Smooth muscle cell (in vitro differentiated cells): ENCODE measurements around the gene PRKN. TPM values are rescaled to one million over a fixed set of nuclear protein-coding genes. Genes with fewer than 3 reads are reported as not detected.

Experiments
- DNase-seq: peaks from one replicate; lab custom pipeline; 2025; ENCODE audit not compliant: unreplicated experiment; lab: John Stamatoyannopoulos, UW
- H2AFZ ChIP-seq: fragments of 200-600 bp; sonication (generic); 2 replicates; pipeline ENCODE4 v1.6.0; 2016; ENCODE audit warnings: antibody characterized with exemption, low read depth, mild to moderate bottlenecking
- H3F3A ChIP-seq: fragments of 200-600 bp; sonication (generic); 2 replicates; pipeline ENCODE4 v1.6.0; 2017; ENCODE audit warnings: antibody characterized with exemption, low read depth
- H3K27ac ChIP-seq: fragments of 200-600 bp; sonication (generic); 2 replicates; pipeline ENCODE4 v1.5.1; 2016; ENCODE audit warnings: low read depth, mild to moderate bottlenecking
- H3K27me3 ChIP-seq: fragments of 200-600 bp; sonication (generic); 2 replicates; pipeline ENCODE4 v1.6.1; 2016; ENCODE audit warnings: low read depth, mild to moderate bottlenecking
- H3K36me3 ChIP-seq: fragments of 200-600 bp; sonication (generic); 2 replicates; pipeline ENCODE4 v1.5.1; 2016; ENCODE audit warnings: low read depth
- H3K4me1 ChIP-seq: fragments of 200-600 bp; sonication (generic); 2 replicates; pipeline ENCODE4 v1.5.1; 2016; ENCODE audit warnings: low read depth
- H3K4me2 ChIP-seq: fragments of 200-600 bp; sonication (generic); 2 replicates; pipeline ENCODE4 v1.6.0; 2016; ENCODE audit warnings: mild to moderate bottlenecking
- H3K4me3 ChIP-seq: fragments of 200-600 bp; sonication (generic); 2 replicates; pipeline ENCODE4 v1.5.1; 2016; ENCODE audit warnings: mild to moderate bottlenecking
- H3K79me2 ChIP-seq: fragments of 200-600 bp; sonication (generic); 2 replicates; pipeline ENCODE4 v1.6.0; 2016; ENCODE audit warnings: low read depth, mild to moderate bottlenecking
- H3K9ac ChIP-seq: fragments of 200-600 bp; sonication (generic); 2 replicates; pipeline ENCODE4 v1.6.0; 2016; ENCODE audit warnings: low read depth
- H3K9me3 ChIP-seq: fragments of 200-600 bp; sonication (generic); replicated peaks from 2 replicates; pipeline ENCODE4 v1.5.1; 2016; ENCODE audit warnings: low read depth
- H4K20me1 ChIP-seq: fragments of 200-600 bp; sonication (generic); 2 replicates; pipeline ENCODE4 v1.6.0; 2016; ENCODE audit warnings: low read depth
- CTCF ChIP-seq: fragments of 200-600 bp; sonication (generic); IDR thresholded peaks from 2 replicates; pipeline ENCODE4 v1.5.1; 2017; ENCODE audit warnings: borderline replicate concordance, mild to moderate bottlenecking, antibody characterized with exemption; ENCODE audit not compliant: insufficient read depth, poor library complexity, severe bottlenecking
- WGBS: methylation state at CpG from one replicate; pipeline ENCODE4 v1.1.7; 2016; ENCODE audit warnings: low lambda C conversion rate; 5-methylcytosine and 5-hydroxymethylcytosine counted together
- polyA plus RNA-seq: library from polyadenylated mRNA; unstranded; fragments of >200 nt; fragmentation: Nextera tagmentation; extraction: Ambion mirVana; gene quantifications from 2 replicates; pipeline ENCODE4 v1.2.1, GENCODE V29; 2016
- total RNA-seq: library from RNA; depleted of rRNA; stranded (reverse); fragments of >200 nt; gene quantifications from 2 replicates; pipeline ENCODE4 v1.2.3, GENCODE V29; 2014

The PRKN gene
- total and polyA plus RNA-seq, 2 experiments from 2014 or later, result 0.81 to 5.1 TPM

GRCh38 chr6:161415302-161415855, 1312.2 kb downstream of the PRKN start:
- H3K79me2 ChIP-seq, result no peaks in the 10 kb centered on the region
- H3K4me1 ChIP-seq, result peaks cover 10% of the 10 kb centered on the region
- no peak overlapping the region for H3K27ac ChIP-seq
- no peaks in the 10 kb centered on the region for H3K27me3 ChIP-seq
- peak overlapping the region; percentile 63 for H3K4me2 ChIP-seq
- WGBS, result 30% methylated on average over 10 of the region's 17 CpGs
- no peaks in the 10 kb centered on the region for H3K36me3 ChIP-seq
- no peak for TF ChIP-seq CTCF
- no peaks in the 10 kb centered on the region for H3K9me3 ChIP-seq
- H2AFZ ChIP-seq, result no peak overlapping the region
- no peak overlapping the region for H3K4me3 ChIP-seq
- H3F3A ChIP-seq, result no peaks in the 10 kb centered on the region
- H3K9ac ChIP-seq, result no peak overlapping the region
- H4K20me1 ChIP-seq, result no peaks in the 10 kb centered on the region
- DNase-seq, result no peak

DNA sequence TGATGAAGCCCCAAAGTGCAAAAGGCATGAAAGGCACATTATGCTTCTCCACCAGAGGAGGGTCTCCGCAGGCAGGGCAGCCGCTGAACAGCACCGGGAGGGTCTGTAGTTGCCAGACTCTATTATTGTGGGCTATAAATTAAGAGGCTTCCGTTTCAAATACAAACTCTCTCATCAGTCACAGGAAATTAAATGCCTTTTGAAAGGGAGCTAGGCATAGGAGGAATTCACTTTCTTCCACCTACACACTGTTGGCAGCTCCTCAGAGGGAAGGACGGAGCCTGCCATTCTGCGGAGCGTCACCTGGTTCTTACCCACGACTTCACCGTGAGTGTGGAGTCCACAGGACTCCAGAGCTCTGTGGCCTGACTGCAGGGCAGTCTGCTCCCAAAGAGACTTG, 1312.9 kb downstream of the PRKN start:
- DNase-seq, result no peak
- Histone ChIP-seq H2AFZ (no peak overlapping the region), H3K9me3 (no peaks in the 10 kb centered on the region), H3K4me1 (peaks cover 10% of the 10 kb centered on the region), H3K27ac (no peak overlapping the region), H3F3A (no peaks in the 10 kb centered on the region), H3K4me3 (no peak overlapping the region), H3K36me3 (no peaks in the 10 kb centered on the region), H3K79me2 (no peaks in the 10 kb centered on the region), H3K4me2 (no peak overlapping the region), H3K9ac (no peak overlapping the region), H3K27me3 (no peaks in the 10 kb centered on the region), H4K20me1 (no peaks in the 10 kb centered on the region)
- 73% methylated on average over 9 of the region's 9 CpGs for WGBS
- TF ChIP-seq CTCF, result no peak

DNA sequence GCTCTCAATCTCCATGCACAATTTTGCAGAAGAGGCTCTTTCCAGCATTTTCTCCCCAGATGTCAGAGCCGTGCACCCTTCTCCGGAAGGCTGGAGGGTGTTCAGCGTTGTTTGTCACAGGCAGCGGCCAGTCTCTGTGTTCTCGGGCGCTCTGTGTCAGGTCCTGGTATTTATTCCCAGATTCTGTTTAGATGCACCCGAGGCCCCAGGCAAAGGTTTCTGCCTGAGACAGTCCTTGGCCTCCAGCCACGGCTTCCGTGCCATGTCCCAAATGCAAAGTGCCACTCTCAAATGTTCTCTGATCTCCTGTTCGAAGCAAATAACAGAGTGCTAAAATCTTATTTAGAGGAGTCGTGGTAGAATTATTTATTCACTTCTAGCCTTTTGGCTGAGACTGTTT, 1313.4 kb downstream of the PRKN start:
- H3K4me2 ChIP-seq, result no peak overlapping the region
- H3K4me3 ChIP-seq, result no peak overlapping the region
- no peaks in the 10 kb centered on the region for H4K20me1 ChIP-seq
- DNase-seq, result no peak
- H3K9ac ChIP-seq, result no peak overlapping the region
- peaks cover 10% of the 10 kb centered on the region for H3K4me1 ChIP-seq
- 90% methylated on average over 11 of the region's 11 CpGs for WGBS
- no peaks in the 10 kb centered on the region for H3K79me2 ChIP-seq
- H2AFZ ChIP-seq, result no peak overlapping the region
- H3K27ac ChIP-seq, result no peak overlapping the region
- no peaks in the 10 kb centered on the region for H3K27me3 ChIP-seq
- TF ChIP-seq CTCF, result no peak
- no peaks in the 10 kb centered on the region for H3F3A ChIP-seq
- H3K36me3 ChIP-seq, result no peaks in the 10 kb centered on the region
- no peaks in the 10 kb centered on the region for H3K9me3 ChIP-seq

GRCh38 chr6:161413355-161413771, 1314.2 kb downstream of the PRKN start:
- Histone ChIP-seq H3K9me3 (no peaks in the 10 kb centered on the region), H3K79me2 (no peaks in the 10 kb centered on the region), H3K36me3 (no peaks in the 10 kb centered on the region), H3K9ac (no peak overlapping the region), H3K4me2 (no peak overlapping the region), H4K20me1 (no peaks in the 10 kb centered on the region), H2AFZ (no peak overlapping the region), H3K27ac (no peak overlapping the region), H3K4me3 (no peak overlapping the region), H3K4me1 (peaks cover 11% of the 10 kb centered on the region), H3K27me3 (no peaks in the 10 kb centered on the region), H3F3A (no peaks in the 10 kb centered on the region)
- no peak for TF ChIP-seq CTCF
- WGBS, result 97% methylated on average over 9 of the region's 9 CpGs
- no peak for DNase-seq
